HG03108 (cell line): ENCODE measurements around the gene NEDD9.

ENCODE experiments used
- ATAC-seq: cut with Tn5 transposase; IDR thresholded peaks from one replicate; pipeline ENCODE4 v1.9.1; 2021; ENCODE audit warnings: moderate library complexity; ENCODE audit not compliant: unreplicated experiment

Gene NEDD9, protein sequence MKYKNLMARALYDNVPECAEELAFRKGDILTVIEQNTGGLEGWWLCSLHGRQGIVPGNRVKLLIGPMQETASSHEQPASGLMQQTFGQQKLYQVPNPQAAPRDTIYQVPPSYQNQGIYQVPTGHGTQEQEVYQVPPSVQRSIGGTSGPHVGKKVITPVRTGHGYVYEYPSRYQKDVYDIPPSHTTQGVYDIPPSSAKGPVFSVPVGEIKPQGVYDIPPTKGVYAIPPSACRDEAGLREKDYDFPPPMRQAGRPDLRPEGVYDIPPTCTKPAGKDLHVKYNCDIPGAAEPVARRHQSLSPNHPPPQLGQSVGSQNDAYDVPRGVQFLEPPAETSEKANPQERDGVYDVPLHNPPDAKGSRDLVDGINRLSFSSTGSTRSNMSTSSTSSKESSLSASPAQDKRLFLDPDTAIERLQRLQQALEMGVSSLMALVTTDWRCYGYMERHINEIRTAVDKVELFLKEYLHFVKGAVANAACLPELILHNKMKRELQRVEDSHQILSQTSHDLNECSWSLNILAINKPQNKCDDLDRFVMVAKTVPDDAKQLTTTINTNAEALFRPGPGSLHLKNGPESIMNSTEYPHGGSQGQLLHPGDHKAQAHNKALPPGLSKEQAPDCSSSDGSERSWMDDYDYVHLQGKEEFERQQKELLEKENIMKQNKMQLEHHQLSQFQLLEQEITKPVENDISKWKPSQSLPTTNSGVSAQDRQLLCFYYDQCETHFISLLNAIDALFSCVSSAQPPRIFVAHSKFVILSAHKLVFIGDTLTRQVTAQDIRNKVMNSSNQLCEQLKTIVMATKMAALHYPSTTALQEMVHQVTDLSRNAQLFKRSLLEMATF

DNA sequence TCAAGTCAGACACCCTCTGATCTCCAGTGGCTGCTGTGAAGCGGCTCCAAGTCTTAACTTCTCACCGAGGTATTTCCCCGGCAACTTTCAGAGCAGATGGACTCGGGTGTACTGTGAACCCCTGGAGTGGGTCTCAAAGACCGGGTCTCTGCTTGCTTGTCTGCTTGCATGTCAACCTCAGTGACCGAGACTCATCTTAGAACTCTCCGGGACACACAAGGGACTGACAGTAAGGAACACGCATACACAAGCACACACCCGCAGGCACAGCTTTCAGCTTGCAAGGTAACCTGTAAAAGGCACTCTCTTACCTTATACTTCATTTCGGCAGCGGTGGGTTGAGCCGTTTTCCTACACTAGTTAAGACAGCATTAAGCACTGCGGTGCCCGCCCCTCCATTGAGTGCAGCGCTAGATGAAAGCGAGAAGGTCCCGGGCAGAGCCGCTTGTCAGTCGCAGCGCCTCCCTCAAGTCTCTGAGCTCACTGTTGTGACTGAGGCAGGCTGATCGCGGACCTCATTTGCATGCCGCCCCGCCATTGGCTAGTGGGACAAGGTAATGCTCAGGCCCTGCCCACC, at the start of gene NEDD9:
Gene NEDD9 (minus strand): TSS at position 476 of the 577 bp plus-strand sequence. CDS start 153 bp downstream, at position 323.
- ATAC-seq, result peak; percentile 97

DNA sequence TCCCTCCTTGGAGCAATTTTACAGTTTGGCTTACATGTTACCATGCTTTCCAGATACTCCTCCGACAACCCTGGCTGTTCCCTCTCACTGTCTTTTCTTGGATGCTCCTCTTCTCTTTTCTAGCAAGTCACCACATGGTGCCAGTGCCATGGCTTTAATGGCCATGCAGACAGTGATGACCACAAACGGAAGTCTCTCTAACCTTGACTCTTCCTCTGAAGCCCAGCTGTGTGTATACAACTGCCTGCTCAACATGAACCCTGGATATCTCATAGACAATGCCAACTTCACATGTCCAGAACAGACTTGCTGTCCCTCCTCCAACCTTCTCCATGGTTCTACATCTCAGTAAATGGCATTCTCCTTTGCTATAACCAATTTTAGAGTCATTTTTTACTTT, 49.8 kb upstream of the NEDD9 start:
- ATAC-seq, result no peak

DNA sequence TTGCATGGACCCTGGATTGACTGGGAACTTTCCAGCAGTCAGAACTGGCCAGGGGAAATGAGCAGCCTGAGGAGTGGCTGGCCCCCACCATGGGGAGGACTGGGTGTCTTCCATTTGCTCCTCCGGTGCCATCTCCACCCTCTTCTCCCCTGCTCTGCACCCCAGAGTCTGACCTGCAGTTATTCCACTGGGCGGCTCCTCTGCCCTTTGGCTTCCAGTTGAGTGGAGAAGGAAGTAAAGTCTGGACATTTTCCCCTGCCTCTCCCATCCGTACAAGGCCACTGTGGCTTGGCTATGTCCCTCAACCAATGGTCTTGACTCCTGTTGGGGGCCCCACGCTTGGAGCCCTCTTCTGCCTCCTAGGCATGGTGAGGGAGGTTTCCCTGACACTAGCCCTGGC, 47.9 kb upstream of the NEDD9 start:
- ATAC-seq, result no peak

DNA sequence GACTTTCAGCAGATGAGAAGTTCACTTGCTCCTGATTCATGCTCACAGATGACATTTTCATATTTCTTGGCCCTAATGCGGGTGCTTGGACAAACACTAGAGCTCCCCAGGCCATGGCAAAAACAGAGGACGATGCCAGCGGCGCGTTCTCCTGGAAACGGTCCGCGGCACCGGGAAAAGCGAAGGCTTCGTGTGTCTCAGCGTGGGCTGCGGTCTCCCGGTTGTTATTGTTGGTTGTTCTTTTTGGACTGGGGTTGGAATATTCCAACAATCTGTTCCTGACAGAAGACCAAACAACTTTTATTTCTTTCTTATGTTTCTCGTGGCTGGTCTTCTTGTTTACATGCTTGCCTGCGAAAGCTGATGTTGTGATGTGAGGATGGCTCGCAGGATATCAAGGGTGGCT, 46.8 kb upstream of the NEDD9 start:
- no peak for ATAC-seq

DNA sequence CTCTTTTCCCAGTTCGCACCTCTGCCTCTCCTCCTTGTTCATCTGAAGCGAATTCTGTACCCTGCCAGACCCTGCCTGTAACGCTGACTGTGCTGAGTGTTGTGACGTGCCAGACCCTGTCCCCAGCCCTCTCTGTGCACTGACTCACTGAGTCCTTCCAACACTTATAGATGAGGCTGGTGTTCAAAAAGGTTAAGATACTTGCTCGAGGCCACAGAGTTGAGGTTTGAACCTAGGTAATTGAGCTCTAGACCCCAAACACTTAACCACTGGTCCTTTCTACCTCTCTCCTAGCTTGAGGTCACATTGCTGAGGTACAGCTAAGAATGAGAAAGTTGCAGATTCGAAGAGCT, 45.7 kb upstream of the NEDD9 start:
- ATAC-seq, result no peak

DNA sequence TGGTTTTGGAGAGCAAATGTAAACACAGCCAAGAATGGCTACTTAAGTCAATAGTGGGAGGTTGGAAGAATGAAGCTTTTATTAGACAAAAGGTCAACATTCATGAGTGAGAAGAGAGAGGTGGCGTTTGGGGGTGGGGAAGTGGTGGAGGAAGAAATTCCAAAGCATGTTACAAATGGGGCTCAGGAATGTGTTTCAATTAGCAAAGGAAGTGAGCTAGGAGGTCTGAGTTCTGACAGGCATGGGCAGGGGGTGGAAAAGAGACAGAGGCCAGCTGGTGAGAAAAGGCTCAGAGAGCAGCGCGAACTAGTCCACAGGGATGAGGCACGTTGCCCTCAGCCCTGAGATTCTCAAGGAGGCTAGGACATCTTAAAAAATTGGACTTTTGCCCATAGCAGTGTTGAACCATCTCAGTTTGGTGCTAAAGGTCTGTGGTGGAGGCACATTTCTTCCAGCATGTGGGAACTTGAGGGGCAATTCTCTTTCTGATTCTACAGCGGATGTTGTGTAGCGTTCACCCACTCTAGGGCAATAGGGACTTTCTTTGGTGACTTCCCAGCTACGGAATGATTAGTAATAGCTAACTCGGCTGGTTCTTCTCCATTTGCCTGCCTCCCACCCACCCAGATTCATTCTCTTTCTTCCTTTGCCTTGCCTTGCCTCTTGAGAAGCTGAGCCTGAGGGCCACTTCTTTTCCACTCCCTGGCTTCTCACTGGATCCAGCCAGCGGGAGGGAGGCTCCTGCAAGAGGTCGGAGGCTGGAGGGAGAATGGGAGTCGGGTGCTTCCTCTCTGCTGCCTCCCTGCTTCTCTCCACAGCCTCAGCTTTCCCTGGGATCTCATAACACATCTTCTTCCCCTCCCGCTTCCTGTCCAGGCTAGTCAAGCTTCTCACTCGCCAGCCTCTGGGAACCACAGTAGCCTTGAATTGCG, 45.1 kb upstream of the NEDD9 start:
- peak; percentile 31 for ATAC-seq

DNA sequence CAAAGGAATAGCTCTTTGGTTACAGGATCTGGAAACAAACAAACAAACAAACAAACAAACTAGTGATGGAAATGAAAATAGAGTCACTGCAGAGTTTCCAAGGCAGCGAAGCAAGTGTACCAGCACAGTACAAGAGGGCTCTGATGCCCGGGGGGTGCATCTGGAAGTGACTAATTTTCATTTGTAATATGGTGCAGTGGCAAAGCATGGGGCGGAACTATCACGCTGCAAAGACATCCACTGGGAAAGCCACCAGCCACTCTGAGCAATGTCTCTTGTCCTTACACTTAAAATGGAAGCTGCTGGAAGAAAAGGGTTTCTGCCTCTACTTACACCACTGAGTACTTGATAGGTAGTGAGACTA, 44.4 kb upstream of the NEDD9 start:
- no peak for ATAC-seq

DNA sequence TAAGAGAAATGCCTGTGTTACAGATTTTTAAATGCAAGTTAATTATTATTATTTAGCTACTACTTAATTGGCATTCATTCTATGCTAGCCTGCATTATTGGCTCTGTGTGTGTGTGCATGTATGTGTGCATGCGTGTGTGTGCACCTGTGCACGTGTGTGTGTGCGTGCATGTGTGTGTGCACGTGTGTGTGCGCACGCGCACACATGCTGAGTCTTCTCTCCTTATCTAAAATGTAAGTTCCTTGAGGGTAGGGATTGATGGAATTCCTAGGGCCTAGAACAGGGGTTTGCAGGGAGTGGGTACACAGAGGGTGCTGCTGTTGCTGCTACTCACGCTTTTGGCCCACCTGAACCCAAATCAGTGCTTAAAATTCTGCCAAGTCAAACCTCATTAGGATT, 43.8 kb upstream of the NEDD9 start:
- ATAC-seq, result no peak

DNA sequence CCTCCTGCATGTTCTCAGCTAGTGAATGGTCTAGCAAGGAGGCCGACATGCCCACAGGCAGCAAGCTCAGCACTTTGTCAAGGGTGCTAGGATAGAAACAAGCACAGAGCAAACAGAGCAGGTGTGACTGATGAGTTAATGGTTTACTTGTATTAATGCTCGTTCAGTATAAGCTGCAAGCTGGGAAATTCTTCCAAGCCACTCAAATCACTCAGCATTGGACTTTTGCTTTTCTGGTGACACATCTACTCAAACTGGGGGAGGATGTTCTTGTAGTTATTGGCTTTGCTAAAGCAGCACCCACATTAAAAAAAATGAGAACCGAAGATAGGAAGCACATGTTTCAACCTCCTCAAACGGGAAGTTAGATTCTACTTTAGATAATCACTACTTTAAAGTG, 43.1 kb upstream of the NEDD9 start:
- peak; percentile 77 for ATAC-seq

DNA sequence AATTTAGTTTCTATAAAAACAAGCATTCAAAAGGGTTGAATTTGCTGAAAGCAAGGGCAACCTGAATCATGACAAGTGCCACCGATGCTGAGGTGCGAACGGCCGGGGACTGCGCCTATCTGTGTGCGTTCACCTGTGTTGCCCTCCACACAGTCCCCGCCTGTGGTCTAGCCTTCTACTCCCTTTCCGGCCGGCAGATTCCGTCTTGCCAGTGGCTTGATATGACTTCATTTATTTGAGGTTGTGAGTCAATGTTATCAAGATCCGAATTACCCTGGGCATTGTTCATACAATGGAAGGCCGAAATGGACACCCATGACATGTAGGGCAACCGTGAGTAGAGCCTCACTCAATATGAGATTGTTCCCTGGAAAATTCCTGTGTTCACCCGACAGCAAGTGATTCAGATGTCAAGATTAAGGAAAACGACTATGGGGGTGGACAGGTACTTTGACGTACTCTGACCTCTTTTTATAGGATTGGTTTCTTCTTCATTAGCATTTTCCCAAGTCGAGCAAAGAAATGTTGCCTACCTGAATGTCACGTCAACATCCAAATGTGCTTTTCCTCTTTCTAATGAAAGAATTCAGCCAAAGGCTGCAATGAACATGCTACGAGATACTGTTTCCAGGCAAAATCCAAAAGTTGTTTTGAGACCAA, 41.1 kb upstream of the NEDD9 start:
- no peak for ATAC-seq

DNA sequence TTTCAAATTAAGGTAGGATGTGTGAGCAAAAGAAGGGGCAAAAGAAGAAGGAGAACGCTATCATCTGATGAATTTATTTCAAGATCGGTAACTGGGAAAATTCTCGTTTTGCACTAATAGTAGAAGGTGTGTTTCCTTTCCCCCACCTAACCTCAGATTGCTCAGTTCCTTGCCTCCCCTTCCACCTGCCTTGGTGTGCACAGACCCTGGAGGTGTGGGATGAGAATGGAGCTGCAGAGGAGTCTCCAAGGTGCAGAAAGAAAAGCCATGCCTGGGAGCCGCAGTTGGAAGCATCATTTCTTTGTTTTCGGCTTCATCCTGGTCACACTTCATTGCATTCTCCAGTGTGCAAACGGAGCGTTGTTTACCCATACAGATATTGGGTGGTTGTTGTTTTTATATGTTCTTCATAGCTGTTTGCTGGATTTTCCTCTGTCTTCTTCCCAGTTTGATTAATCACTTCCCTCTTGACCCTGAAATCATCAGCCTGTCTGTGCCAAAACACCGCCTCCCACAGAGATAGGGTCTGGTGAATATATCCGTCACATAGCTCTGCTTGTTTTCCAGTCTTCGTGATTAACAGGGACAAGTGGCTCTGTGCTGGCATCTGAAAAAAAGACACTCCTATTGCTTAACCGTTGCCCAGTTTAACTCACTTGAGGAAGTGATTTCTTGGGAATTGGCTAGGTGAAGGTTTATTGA, 40.2 kb upstream of the NEDD9 start:
- no peak for ATAC-seq

DNA sequence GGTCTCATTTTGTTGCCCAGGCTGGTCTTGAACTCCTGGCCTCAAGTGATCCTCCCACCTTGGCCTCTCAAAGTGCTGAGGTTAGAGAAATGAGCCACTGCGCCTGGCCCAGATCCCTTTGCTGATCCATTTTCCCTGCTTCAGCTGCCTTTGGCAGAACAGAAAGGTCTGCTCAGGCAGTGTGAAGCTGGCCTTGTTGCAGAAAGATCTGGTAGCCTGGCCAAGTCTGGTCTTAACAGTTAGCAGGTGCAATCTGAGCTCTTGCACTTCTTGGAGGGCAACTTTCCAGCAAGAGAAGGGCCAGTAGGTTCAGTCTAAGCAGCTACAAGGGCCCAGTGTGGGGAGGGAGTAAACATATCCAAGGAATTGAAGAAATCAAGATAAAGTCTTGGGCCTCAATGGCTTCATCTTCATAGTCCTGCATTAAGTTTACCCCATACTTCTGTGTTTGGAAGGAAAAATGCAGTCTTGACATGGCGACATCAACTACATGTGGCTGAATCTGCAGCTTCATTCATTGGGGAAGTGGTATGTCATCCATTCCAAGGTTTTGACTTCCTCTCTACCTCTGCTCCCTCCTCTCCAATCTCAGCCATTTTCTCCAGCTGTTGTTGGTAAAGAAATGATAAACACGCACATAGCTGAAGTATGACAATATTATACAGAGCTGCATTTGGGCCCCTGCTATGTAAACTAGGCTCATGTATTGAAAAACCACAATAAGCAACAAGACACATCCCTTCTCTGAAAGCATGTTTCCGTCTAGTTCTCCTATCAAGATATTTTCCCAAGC, 39.0 kb upstream of the NEDD9 start:
- ATAC-seq, result no peak

DNA sequence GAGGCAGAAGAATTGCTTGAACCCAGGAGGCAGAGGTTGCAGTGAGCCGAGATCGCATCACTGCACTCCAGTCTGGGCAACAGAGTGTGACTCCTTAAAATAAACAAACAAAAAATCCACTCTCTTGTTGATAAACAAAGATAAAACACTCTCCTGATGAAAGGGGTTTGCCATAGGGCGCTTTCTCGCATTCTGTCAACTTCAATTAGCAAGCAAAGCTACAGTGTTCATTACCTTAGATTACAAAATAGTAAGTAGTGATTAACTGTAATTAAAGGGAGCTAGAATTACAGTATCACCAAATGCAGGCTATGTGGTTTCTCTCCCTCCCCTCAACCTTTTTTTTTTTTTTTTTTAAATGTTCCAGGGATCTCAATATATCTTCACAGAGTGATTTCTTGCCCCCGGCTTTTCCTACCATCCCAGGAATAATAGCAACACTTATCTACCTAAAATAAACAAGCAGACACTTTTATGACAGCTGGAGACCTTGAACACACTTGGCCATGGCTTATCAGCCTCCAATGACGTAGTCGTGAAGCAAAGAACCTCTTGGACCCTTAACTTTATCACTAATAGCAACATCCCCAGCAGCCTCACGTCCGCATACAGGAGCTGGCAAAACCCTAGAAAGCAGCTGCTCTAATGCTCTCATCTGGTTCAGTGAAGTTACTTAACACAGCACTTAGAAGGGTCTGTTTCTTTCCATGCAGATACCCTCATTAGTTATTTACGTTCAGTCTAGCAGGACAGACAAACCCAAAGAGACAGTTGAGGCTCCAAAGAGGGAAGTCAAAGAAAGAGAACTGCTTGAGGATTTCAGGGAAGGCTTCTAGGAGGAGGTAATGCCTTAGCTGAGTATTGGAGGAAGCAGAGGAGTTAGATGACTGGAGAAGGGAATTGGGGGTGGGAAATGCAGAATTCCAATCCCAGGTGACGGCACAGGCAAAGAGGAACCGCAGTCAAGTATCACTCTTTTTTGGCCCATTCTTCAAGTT, 37.9 kb upstream of the NEDD9 start:
- no peak for ATAC-seq

DNA sequence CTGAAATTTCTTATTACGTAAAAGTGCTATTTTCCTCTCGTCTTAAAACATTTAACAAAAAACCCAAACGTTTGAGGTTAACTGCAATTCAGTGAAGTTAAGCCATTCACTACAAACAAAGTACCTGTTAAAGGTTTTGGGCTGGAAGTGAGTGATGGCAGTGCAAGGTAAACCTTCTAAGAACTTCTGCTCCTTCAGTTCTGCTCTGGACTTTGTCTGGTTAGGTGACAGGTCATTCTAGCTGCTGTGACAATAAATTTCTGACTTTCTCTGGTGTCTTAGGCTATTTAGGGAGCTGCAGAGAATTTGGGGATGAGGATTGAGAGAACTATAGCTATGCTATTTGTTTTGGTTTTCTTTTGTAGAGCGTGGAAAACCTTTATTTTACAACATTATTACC, 36.5 kb upstream of the NEDD9 start:
- no peak for ATAC-seq

DNA sequence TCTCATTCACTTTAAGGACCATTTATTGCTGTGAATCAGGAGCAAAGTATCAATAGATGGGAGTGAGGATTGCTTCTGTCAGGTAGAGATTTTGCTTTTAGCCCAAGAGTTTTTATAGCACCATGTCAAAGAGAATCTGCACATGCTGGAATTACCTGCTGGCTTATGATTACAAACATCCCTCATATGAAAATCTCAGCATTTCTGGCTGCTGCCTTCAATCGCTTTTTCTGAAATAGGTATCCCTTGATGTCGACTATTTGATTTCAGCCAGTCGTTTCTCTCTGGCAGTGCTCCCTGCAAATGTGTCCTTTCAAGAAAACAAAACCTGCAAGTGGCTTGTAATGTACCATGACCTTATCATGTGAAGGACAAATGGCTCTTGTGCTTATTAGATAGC, 34.5 kb upstream of the NEDD9 start:
- ATAC-seq, result no peak

DNA sequence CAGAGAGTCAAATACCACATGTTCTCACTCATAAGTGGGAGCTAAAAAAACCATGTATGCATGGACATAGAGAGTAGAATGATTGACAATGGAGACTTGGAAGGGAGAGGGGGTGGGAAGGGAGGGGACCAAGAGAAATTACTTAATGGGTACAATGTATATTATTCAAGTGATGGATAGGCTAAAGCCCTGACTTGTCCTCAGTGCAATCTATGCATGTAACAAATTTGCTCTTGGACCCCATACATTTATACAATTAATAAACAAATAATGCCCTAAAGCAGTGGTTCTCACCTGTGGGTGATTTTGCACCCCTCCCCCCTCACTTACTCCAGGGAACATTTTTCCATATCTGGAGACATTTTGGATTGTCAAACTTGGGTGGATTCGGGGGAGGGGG, 33.5 kb upstream of the NEDD9 start:
- no peak for ATAC-seq

DNA sequence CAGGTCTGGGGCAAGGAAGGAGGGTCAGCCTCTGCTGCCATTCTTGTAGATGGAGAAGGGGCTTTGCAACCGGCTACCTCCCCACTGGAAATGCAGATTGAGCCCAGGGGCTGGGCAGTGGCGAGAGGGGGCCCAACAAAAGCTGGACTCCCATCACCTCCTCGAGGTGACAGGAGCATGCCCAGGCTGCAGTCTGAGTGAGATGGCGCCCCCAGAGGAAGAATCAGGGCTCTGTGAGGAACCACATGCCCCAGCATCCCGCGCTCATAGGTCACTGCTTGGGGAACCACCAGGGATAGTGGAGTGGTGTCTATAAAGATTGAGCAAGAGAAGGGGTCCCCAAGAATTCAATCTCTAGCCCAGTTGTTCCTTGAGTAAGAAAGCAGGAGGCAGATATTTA, 31.6 kb upstream of the NEDD9 start:
- ATAC-seq, result no peak

DNA sequence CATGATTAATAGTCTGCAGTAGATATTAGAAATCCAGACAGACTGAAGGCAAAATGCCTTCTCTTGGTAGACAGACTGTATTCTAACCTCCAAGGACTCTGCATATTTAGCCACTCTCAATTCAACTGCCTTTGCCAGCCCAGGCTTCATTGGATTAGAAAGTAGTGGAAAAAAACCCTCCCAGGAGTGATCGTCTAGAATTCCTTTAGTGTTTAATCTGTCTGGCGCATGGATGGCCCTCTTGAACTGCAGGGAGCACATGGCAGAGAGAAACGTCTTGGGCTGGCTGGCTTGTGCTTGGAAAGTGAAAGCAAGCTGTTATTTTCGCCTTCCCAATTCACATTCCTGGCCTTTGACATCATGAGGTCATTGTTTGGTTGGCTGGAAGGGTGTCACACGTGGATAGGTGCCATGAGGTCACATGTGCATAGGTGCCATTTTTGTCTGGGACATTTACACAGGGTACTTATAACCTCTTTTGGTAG, 30.9 kb upstream of the NEDD9 start:
- no peak for ATAC-seq
